NCI-H1048 (cell line): ENCODE data around the gene ARAP1.
"Not testable (repeated sequence)": the region's sequence is repeated elsewhere in the genome, so short reads cannot be mapped to it uniquely, and the experiment has no call there.

ENCODE experiments used
- DNase-seq: peaks from one replicate; lab custom pipeline; 2025; lab: John Stamatoyannopoulos, UW

ARAP1 gene

DNA sequence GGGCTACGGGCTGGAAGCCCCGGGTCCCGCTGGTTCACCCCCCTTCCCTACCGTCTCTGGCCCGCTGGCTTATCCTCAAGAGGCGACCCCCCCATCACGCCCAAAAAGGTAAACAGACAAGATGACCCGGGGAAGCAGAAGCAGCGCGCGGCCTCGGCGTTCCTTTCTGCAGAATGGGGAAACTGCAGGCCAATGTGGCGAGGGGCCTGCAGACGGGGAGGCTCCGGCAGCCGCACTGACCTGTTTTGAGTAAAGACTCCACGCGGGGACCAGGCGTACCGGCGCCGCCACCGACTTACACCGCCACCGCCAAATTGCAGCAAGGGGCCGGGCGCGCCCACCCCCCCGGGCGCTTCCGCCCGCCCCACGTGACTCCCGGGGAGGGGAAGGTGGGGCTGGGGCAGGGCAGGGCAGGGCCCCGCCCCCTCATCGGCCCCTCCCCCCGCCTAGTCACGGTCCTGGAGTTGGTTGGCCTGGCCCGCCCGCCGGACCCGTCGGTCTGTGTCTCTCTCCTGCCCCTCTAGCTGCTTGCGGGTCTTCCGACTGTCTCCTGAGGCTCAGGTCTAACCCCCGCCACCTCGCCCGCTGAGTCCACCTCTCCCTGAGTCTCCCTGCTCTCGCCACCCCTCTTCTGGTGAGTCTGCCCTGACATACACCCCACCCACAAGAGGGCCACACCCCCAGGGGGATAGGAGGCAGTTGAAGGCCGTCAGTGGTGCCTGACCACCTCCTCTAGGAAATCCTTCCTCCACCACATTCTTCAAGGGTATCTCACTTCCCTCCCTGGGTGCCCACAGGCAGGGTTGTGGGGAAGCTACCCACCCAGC, at the start of gene ARAP1:
Gene ARAP1 (minus strand): TSS at position 321 of the 827 bp plus-strand sequence. CDS start 25,280 bp downstream, outside the sequence.
- DNase-seq, result peak; percentile 5

DNA sequence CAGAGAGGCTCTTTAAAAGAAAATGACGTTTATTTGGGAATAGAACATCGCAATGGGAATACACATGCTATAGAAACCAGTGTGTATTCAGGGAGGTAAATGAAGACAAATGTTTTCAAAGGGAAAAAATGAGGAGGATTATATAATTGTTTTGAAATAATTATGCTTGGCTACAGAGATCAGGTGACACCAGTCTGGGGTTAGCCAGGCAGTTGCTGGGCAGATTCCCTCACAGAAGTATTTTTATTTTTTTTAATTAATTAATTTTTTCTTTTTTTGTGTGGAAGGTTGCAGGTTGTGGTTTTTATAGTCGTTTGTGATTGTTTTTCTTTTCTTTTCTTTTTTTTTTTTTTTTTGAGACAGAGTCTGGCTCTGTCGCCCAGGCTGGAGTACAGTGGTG, 47.2 kb upstream of the ARAP1 start:
- DNase-seq, result no peak

DNA sequence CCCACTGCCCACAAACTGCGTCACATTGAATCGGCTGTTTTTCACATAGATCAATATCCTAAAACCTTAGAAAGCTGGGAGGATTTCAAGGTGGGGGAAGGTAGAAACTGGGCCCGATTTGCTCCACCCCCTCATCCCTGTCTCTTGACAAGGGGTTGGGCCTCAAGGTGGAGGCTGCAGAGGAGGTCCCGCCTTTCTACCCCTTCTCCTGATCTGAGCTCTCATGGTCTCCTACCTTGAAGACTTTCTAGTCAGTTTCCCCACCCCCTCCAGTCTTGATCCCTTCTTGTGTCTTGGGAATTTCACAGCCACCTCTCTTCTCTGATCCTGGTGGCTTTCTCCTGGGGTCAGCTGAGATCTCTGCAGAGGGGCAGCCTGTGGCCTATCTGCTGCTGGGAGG, 46.2 kb upstream of the ARAP1 start:
- no peak for DNase-seq

DNA sequence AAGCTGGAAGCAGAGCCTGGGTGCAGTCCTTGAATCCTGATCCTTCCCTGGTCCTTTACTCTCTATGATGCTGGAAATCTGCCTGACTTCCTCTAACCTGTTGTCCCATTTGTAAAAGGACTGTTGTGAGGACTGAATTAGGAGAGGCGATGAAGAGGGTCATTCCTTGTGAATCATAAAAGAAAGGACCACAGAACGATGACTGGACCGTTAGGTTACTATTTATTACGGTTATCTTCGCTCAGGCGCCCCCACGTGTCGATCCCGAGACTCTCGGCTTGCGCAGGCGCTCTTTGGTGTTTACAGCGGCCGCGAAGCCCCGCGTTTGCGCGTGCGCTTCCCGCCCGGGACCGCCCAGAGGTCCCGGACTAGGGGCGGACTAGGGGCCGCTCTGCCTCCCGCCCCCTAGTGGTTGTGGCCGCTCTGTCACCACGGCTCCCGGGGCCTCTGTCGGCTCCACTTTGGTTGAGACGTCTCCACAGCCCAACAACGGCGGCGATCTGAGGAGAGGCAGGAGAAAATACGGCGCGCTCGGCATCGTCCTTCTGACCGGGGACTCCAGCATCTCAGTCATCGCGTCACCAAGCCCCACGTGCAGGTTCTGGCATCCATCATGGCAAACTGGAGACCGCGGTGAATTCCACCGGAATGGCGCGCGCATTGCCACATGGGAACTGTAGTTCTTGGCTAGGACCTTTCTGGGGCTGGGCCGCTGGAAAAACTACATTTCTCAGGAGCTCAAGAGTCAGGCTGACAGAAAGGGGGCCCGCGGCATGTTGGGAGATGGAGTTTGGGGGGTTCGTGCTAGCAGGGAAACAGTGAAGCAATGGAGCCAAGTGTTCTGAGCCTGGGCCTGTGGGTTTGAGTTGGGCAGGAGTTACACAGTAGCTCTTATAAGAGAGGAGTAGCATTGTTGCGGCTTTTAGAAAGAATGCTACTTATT, 41.5 kb upstream of the ARAP1 start, which contains the start of gene STARD10:
Gene STARD10 (minus strand): TSS at position 623 of the 943 bp plus-strand sequence. CDS start 12,866 bp downstream, outside the sequence.
- peak; percentile 85 for DNase-seq

DNA sequence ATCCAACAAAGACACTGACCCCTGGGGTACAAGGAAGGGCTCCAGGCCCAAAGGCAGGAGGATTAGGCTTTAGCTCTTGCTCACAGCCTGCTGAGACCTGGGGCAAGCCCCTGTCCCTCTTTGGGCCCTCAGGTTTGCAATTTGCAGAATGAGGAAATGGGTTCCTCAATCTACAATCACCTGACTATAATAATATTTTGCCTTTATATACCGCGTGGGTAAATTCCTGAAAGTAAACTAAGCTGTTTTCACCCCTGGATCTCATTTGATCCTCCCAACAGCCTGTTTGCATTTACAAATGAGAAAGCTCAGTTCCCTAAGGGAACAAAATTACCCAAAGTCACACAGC, 40.8 kb upstream of the ARAP1 start:
- DNase-seq, result no peak

DNA sequence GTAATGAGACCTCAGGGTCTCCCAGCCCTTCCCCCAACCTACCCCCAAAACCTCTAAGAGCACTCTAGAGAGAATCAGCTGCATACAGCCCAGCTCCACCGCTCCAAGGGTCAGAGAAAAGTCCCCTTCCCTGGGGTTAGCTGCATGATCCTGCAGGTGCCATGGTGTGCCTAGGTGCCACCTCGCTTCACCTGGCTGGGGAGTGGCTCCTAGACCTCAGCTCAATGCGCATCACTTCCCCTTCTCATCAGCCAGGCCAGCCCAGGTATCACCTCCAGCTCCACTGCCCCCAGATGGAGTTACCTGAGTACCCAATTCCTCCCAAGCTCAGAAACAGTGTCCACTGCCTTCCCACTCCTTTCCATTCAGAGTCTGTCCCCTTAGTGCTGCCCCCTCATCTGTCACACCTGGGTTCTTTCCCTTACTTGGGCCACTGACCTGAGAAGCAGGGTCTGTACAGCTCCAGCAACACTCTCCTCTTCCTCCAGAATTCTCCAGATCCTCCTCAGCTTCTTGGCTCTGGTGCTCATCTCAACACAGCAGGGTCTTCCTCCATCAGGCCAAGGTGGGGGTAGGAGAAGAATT, 40.3 kb upstream of the ARAP1 start:
- DNase-seq, result no peak

DNA sequence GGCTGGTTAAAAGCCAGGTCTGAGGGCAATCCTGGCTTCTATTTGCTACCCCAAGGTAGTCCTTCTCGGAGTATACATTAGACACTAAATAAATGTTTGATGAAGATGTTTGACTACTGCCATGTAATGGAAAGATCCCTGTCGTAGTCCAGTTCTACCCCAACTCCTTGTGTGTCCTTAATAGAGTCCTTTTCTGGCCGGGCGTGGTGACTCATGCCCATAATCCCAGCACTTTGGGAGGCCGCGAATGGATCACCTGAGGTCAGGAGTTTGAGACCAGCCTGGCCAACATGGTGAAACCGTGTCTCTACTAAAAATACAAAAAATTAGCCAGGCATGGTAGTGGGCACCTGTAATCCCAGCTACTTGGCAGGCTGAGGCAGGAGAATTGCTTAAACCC, 39.0 kb upstream of the ARAP1 start:
- DNase-seq, result not testable (repeated sequence)

DNA sequence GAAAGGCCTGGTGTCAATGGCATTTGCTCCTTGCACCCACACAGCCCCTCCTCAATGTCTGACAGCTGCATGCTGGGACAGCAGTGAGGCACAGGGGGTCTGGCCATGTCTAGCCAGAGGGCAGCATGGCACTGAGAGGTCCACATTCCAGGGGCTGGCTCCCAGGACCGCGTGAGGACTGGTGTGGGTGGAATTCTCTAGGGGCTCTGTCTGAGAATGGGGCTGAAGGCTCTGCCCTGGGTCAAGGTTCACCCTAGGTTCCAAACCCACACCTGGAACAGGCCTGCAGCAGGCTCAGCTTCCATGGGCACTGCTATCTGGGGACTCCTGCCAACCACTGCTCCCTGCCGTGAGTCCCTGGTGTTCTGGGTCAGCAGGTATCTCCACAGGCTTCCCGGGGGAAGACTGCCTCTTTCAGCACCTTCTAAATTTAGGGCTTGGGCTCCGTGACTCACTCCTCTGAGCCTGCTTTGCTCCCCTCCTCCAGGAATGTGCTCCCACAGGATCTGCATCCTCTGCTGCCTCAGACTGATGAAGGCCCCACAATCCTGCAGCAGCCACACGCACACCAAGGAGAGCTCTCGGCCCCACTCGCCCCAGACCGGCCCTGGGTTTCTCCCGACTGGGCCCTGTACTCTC, 37.4 kb upstream of the ARAP1 start:
- DNase-seq, result no peak

DNA sequence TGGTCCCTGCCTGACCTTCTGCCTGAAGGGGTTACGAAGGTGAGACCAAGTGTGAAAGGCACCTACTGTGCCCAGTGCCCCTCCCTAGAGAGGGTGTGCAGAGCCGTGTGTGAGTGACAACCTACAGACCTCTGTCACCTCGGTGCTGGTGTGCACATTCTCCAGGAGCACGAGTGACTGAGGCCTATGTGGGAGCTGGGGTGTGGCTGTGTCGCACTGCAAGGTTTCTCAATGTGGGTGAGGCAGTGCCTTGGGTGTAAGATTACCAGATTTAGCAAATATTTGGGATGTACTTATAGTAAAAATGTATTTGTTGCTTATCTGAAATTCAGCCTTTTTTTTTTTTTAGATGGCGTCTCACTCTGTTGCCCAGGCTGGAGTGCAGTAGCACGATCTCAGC, 36.0 kb upstream of the ARAP1 start:
- no peak for DNase-seq

DNA sequence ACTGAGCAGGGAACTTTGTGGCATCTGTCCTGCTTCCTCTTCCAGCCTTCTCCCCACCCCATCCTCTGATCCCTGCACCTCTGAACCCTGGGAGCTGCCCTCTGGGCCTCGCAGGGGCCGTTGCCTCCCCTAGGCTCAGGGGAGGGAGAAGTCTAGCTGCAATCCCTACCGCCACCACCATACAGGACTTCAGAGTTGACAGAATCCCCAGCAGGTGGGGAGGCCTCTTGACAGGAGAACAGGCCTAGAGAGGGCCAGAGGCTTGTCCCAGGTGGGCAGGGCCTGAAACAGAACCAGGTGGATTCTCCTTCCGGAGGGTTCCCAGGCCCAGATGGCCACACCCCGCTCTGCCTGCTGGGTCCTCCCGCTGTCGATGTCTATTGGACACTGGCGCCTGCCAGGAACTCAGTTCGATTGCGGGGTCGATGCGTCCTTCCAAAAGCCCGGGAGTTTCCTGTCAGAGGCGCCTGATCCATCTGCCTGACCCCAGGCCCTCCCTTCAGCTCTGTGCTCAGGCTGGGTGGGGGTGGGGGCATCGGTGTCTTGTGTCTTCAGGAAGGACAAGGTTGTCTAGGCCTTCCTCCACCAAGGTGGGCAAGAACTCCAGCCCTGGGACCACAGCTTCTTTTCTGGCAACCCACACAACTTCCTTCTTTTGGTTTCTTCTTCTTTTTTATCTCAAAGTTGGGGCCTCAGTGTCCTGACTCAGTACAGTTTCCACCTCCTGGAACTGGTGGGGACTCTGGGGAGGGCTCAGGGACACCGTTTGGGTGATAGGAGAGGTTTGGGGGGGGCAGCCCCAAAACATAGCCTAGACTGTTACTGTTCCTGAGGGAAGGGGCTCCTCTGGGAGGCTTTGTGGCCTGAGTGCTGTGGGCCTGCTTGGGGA, 35.3 kb upstream of the ARAP1 start:
- no peak for DNase-seq

DNA sequence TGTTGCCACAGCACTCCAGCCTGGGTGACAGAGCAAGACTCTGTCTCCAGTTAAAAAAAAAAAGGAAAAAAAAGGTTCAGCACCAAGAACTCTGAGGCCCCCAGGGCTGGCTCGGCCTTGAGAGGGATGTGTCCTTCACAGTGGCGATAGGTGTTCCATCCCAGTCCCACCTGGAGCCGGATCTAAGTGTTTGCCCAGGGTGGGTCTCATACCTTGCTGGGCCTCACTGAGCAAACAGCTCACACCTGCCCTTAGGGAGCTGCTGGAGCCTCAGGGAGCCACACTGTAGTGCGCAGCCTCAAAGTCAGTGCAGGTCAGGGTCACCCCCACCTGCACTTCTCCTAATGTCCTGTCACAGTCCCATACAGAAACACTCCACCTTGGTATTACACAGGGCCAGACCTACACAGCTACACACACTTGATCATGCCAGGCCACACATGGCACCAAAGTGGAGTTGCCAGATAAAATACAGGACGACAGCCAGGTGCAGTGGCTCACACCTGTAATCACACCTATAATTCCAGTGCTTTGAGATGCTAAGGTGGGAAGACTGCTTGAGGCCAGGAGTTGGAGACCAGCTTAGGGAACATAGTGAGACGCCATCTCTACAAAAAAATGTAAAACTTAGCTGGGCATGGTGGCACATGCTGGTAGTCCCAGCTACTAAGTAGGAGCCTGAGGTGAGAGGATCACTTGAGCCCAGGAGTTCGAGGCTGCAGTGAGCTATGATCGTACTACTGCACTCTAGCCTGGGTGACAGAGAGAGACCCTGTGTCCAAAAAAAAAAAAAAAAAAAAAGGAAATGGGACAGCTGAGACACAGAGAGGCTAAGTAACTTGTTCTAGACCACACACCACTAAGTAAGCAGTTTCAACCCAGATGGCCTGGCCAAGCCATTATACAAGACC, 34.4 kb upstream of the ARAP1 start:
- DNase-seq, result no peak

DNA sequence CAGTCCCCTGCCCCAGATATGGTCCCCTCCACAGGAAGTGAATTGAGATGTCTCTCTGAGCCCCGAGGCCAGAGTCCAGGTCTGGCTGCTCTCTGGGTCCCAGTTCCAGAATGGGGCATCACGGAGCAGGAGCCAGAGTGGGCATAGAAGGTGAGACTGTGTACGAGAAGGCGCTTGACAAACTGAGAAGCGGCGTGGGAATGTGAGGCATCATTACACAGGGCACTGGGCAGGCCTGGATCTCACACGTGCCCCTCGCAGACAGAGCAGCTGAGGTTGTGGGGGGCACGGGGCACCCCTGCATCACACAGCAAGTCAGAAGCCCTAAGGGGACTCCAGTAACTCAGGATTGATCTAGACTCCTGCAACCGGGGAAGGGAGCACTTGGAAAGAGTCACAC, 32.5 kb upstream of the ARAP1 start:
- DNase-seq, result no peak

DNA sequence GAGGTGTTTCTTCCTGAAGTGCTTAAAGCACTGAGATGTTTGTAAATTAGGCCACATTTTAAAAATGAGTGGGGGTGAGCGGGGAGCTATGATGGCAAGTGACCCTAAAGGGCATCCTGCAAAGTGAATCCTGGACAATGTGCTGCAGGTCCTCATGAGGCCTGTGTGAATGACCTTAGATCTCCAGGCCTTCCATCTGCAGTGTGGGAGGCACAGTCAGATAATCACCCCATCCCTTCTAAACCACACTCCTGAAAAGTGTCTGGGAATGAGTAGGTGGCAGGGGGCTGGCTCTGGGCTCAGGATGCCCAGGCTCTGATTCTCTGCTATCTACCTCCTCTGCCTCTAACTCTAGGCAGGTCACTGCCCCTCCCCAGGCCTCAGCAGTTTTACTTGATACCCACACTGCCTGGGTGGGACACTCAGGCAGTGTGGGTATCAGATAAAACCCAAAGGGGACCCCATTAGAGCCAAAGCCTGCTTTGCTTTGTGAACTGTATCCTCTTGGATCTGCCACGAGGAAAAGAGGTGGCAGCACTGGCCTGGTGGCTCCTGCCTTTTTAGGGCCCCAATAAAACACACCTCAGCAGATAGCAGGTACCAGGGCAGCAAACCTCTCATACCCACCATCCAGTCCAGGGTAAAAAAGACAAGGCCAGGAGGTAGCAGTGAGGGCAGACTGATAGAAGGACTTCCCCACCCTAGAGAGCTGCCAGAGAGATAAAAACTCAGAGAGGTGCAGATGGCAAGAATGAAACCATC, 31.1 kb upstream of the ARAP1 start:
- DNase-seq, result no peak

DNA sequence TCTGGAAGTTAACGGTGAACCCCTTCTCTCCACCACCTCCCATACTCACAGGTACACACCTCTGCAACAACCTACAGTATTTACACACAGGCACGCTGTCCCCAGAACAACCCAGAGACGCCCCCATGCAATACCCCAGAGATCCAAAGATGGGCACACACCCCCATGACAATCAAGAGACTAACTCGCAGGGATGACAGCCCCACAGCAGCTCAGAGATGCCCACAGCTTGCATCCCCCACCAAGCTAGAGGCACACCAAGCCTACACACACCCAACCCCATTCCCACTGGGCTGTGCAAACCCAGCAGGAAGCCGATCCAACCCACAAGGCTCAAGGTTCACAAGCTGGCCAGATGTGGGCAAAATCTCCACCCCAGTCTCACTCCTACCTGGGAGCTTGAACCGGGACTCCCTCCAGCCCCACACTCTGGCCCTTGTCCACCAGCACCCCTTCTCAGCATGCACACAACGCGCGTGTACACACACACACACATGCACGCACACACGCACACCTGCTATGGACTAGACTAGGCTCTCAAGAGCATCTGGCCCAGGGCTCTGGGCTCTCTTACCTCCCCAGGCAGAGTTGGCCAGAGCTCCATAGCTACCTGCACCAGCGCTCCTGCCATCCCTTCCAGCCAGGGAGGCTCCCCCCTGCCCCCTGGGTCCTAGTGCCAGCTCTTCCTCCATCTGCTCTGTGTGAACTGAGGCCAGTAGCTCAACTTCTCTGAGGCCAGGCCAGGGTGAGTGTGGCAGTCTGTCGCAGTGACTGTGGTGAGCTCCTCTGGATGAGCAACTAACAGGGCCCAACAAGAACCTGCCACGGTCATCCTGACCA, 30.1 kb upstream of the ARAP1 start:
- DNase-seq, result no peak

DNA sequence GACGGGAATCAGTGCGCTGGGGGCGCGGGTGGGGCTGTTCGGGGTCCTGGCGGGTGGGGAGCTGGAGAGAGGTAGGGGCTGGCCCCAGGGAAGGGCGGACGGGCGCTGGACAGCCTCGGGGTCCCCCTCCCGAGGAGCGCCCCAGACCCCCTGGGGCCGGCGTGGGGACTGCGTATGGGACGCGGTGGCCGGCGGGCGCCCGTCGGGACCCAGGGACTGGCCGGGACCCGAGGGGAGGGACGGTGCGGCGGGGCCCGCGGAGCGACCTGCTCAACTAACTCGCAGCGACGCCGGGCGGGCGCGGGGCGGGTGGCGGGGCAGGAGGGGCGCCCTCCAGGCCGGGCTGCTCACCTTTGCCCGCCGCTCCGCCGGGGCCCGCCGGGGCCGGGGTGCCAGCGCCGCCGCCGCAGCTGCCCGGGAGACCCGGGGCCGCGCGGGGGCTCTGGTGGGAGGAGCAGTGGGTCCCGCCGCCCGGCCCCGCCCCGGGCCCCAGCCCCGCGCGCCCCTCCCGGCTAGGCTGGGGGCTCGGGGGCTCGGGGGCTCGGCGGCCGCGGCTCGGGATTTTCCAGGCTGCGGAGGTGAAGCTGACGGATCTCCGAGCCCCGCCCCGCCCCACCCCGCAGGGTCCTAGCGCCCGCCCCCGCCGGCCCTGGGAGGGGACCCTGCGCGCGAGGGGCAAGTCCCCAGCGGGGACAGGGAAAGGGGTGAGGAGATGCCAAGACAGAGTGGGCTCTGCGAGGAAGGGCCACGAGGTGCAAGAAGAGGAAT, 29.3 kb upstream of the ARAP1 start:
- peak; percentile 11 for DNase-seq

DNA sequence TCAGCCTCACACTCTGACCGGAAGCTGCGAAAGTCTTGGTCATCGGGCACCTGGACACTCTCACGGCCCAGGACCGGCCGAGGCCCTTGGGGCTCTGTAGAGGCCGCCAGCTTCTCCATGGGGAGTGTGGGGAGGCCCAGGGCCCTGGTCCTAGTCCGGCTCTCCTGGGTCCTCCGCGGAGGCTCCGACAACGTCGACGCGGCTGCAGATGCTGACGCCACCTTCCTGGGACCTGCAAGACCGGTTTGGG, 28.8 kb upstream of the ARAP1 start:
- peak; percentile 18 for DNase-seq

DNA sequence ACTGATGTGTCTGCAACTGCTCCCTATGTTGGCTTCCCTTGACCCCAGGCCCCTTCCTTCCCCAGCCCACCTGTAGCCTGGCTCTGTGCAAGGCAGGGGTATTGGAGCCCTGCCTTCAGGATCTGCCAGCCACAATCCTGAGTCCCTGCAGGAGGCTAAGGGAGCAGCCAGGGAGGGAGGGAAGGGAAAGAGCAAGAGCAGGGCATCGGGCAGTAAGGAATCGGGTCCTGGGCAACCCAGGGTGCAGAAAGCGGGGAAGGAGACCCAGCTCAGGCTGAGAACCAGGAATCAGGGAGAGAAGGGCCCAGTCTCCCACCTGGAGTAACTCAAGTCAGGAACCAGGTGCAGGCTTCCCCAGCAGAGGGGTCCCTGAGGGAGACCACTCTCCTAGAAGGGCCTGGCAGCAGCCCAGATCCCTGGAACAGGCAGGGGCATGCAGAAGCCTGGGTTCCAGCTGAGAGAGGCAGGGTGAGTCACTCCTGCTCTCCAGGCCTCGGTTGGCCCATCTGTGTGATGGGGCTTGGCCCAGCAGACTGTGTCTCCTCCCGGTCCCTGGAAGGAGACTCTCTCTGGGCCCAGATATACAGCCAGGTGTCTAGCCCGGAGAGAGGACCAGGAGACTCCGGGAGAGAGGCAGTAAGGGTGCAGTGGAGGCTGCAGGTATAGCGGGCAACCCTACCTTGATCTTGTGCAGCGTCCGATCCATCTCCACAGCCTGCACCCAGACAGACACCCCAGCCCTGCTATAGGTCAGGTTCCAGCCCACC, 28.3 kb upstream of the ARAP1 start:
- no peak for DNase-seq
